ENCODE results near the gene ARRDC5.
"Not testable (repeated sequence)": the region's sequence is repeated elsewhere in the genome, so short reads cannot be mapped to it uniquely, and the experiment has no call there.

ARRDC5 gene

DNA sequence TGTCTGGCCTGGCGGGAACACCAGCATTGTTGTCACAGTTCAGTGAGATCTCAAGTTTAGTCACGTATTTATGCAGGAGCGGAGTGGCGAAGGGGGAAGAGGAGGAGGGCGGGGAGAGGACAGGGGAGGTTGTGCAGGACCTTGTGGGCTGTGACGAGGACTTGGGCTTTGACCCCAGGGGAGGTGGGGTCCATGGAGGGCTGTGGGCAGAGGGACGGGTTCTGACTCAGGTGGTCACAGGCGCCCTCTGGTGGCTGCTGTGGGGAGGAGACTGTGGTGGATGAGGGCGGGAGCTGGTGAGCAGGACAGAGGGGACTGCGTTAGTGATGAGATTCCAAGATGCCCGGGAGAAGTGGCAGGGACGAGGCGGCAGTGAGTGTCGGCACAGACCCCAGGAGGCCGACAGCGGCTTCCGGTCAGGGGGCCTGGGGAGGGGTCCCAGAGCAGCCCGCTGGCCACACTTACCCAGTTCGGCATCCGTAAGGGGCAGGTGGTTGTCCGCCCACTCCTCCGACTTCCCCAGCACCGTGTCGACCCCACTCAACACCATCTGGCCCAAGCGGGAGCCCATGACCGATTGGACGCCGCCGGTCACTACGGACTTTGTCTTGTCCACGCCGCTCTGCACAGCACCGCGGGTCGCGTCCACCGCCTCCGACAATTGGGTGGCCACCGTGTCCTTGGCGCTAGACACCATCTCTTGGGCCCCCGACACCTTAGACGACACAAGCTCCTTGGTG, 51.0 kb downstream of the ARRDC5 start:
- no peak for TF ChIP-seq EZH2phosphoT487 (IDR thresholded peaks at IDR 0.05; ENCODE audit: borderline replicate concordance, low read length)
- TF ChIP-seq, protein P1, sequence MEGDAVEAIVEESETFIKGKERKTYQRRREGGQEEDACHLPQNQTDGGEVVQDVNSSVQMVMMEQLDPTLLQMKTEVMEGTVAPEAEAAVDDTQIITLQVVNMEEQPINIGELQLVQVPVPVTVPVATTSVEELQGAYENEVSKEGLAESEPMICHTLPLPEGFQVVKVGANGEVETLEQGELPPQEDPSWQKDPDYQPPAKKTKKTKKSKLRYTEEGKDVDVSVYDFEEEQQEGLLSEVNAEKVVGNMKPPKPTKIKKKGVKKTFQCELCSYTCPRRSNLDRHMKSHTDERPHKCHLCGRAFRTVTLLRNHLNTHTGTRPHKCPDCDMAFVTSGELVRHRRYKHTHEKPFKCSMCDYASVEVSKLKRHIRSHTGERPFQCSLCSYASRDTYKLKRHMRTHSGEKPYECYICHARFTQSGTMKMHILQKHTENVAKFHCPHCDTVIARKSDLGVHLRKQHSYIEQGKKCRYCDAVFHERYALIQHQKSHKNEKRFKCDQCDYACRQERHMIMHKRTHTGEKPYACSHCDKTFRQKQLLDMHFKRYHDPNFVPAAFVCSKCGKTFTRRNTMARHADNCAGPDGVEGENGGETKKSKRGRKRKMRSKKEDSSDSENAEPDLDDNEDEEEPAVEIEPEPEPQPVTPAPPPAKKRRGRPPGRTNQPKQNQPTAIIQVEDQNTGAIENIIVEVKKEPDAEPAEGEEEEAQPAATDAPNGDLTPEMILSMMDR (IDR thresholded peaks at IDR 0.05; ENCODE audit: low read depth, low read length, poor library complexity, severe bottlenecking), result peak; percentile 97
- H3K4me3 ChIP-seq (ENCODE audit: low read length), result peak overlapping the region; percentile 35; the same call in 1 of the 2 replicates
- H3K9me3 ChIP-seq (ENCODE audit: control insufficient read depth, insufficient read depth, low read length), result no peaks in the 10 kb centered on the region
- no peaks in the 10 kb centered on the region for H4K20me1 ChIP-seq (ENCODE audit: control insufficient read depth, insufficient read depth, low read depth, low read length)
- H3K9me2 ChIP-seq (replicated peaks; ENCODE audit: control insufficient read depth, low read length), result no peaks in the 10 kb centered on the region
- H3K4me2 ChIP-seq (ENCODE audit: low read length), result peak overlapping the region; percentile 60
- peaks cover 24% of the 10 kb centered on the region for H3F3A ChIP-seq (ENCODE audit: control insufficient read depth, insufficient read depth)
- no peaks in the 10 kb centered on the region for H3K27me3 ChIP-seq (ENCODE audit: control insufficient read depth, low read length)
- H3K4me1 ChIP-seq (ENCODE audit: control insufficient read depth, low read length), result peaks cover 88% of the 10 kb centered on the region
- H3K79me2 ChIP-seq (ENCODE audit: control insufficient read depth, low read length), result peaks cover 8% of the 10 kb centered on the region
- peaks cover 69% of the 10 kb centered on the region for H3K36me3 ChIP-seq (ENCODE audit: control insufficient read depth, low read length)
- H3K27ac ChIP-seq (ENCODE audit: low read depth, low read length), result peak overlapping the region; percentile 89

- TF ChIP-seq, protein P1 (IDR thresholded peaks at IDR 0.05; ENCODE audit: low read depth, low read length, poor library complexity, severe bottlenecking), result no peak
- TF ChIP-seq EZH2phosphoT487 (IDR thresholded peaks at IDR 0.05; ENCODE audit: borderline replicate concordance, low read length), result no peak
- H3K9me2 ChIP-seq (replicated peaks; ENCODE audit: control insufficient read depth, low read length), result no peaks in the 10 kb centered on the region
- H3K27ac ChIP-seq (ENCODE audit: low read depth, low read length), result peak overlapping the region; percentile 89
- H3K36me3 ChIP-seq (ENCODE audit: control insufficient read depth, low read length), result peaks cover 68% of the 10 kb centered on the region
- peaks cover 27% of the 10 kb centered on the region for H3F3A ChIP-seq (ENCODE audit: control insufficient read depth, insufficient read depth)
- H3K4me2 ChIP-seq (ENCODE audit: low read length), result peak overlapping the region; percentile 63
- H3K4me3 ChIP-seq (ENCODE audit: low read length), result peak overlapping the region; percentile 44
- no peaks in the 10 kb centered on the region for H3K9me3 ChIP-seq (ENCODE audit: control insufficient read depth, insufficient read depth, low read length)
- H3K79me2 ChIP-seq (ENCODE audit: control insufficient read depth, low read length), result peaks cover 8% of the 10 kb centered on the region
- H3K4me1 ChIP-seq (ENCODE audit: control insufficient read depth, low read length), result peaks cover 78% of the 10 kb centered on the region
- H3K27me3 ChIP-seq (ENCODE audit: control insufficient read depth, low read length), result no peaks in the 10 kb centered on the region
- no peaks in the 10 kb centered on the region for H4K20me1 ChIP-seq (ENCODE audit: control insufficient read depth, insufficient read depth, low read depth, low read length)
Measured at GRCh38 chr19:4849019-4849418, 53.7 kb downstream of the ARRDC5 start.

GRCh38 chr19:4847190-4847973, 55.3 kb downstream of the ARRDC5 start:
- Histone ChIP-seq H3K27me3 (ENCODE audit: control insufficient read depth, low read length) (no peaks in the 10 kb centered on the region), H3K4me3 (ENCODE audit: low read length) (no peak overlapping the region), H3K79me2 (ENCODE audit: control insufficient read depth, low read length) (peaks cover 8% of the 10 kb centered on the region), H3K9me3 (ENCODE audit: control insufficient read depth, insufficient read depth, low read length) (no peaks in the 10 kb centered on the region), H3K27ac (ENCODE audit: low read depth, low read length) (peak overlapping the region; percentile 14; the same call in 1 of the 2 replicates), H3K4me1 (ENCODE audit: control insufficient read depth, low read length) (peaks cover 78% of the 10 kb centered on the region), H3K9me2 (replicated peaks; ENCODE audit: control insufficient read depth, low read length) (no peaks in the 10 kb centered on the region), H3K4me2 (ENCODE audit: low read length) (no peak overlapping the region), H4K20me1 (ENCODE audit: control insufficient read depth, insufficient read depth, low read depth, low read length) (no peaks in the 10 kb centered on the region), H3F3A (ENCODE audit: control insufficient read depth, insufficient read depth) (peaks cover 31% of the 10 kb centered on the region), H3K36me3 (ENCODE audit: control insufficient read depth, low read length) (peaks cover 80% of the 10 kb centered on the region)
- TF ChIP-seq EZH2phosphoT487 (IDR thresholded peaks at IDR 0.05; ENCODE audit: borderline replicate concordance, low read length), result no peak

GRCh38 chr19:4845975-4846374, 56.7 kb downstream of the ARRDC5 start:
- H3K27ac ChIP-seq (ENCODE audit: low read depth, low read length); H3K27me3 ChIP-seq (ENCODE audit: control insufficient read depth, low read length); H3K9me3 ChIP-seq (ENCODE audit: control insufficient read depth, insufficient read depth, low read length); H3K4me2 ChIP-seq (ENCODE audit: low read length); H4K20me1 ChIP-seq (ENCODE audit: control insufficient read depth, insufficient read depth, low read depth, low read length); H3K9me2 ChIP-seq (replicated peaks; ENCODE audit: control insufficient read depth, low read length); H3K4me3 ChIP-seq (ENCODE audit: low read length): not testable (repeated sequence)
- peaks cover 78% of the 10 kb centered on the region for H3K4me1 ChIP-seq (ENCODE audit: control insufficient read depth, low read length)
- peaks cover 29% of the 10 kb centered on the region for H3F3A ChIP-seq (ENCODE audit: control insufficient read depth, insufficient read depth)
- peaks cover 11% of the 10 kb centered on the region for H3K79me2 ChIP-seq (ENCODE audit: control insufficient read depth, low read length)
- H3K36me3 ChIP-seq (ENCODE audit: control insufficient read depth, low read length), result peaks cover 81% of the 10 kb centered on the region

Data from DOHH2 (cell line).